Thyroid gland (tissue), 4 donors: ENCODE results near the gene KCNE1. TPM values are rescaled to one million over a fixed set of nuclear protein-coding genes. Genes with fewer than 3 reads are reported as not detected.
"Not testable (repeated sequence)": the region's sequence is repeated elsewhere in the genome, so short reads cannot be mapped to it uniquely, and the experiment has no call there.

Source experiments
- DNase-seq, 2 donors: peaks; one replicate each; pipeline ENCODE4 v3.0.0-alpha.2; 2019
- H3K27ac ChIP-seq, 3 donors: fragments of 200-600 bp; sonication (generic); 1 replicate in 2 of 3; 2 replicates in 1 of 3; pipeline ENCODE4 v1.5.1; 2016 to 2019; ENCODE audit warnings: mild to moderate bottlenecking in 1 of 3, moderate library complexity in 1 of 3
- H3K27me3 ChIP-seq: fragments of 200-600 bp; sonication (generic); one replicate; pipeline ENCODE4 v1.5.1; 2019
- H3K36me3 ChIP-seq, 2 donors: fragments of 200-600 bp; sonication (generic); one replicate each; pipeline ENCODE4 v1.5.1; 2016 to 2019
- H3K4me1 ChIP-seq, 2 donors: fragments of 200-600 bp; sonication (generic); one replicate each; pipeline ENCODE4 v1.5.1; 2017 to 2019
- H3K4me3 ChIP-seq, 3 donors: fragments of 200-600 bp; sonication (generic); replicated peaks in 1 of 3; 1 replicate in 2 of 3; 2 replicates in 1 of 3; pipeline ENCODE4 v1.5.1; 2016; ENCODE audit warnings: mild to moderate bottlenecking in 1 of 3
- H3K9me3 ChIP-seq: fragments of 200-600 bp; sonication (generic); one replicate; pipeline ENCODE4 v1.5.1; 2017
- WGBS, 2 donors: methylation state at CpG; one replicate each; pipeline ENCODE4 v1.1.5; 2017; 5-methylcytosine and 5-hydroxymethylcytosine counted together
- intact Hi-C: fragments of 100-400 bp; cut with DNase I; formaldehyde crosslinking; loops from one replicate; pipeline ENCODE4 v1.15.1; 2023
- total RNA-seq, 4 donors: library from RNA; depleted of rRNA; stranded (reverse); fragments of >200 nt; gene quantifications; one replicate each; pipeline ENCODE4 v1.2.3, GENCODE V29; 2016

KCNE1 gene
- total RNA-seq, 4 donors from 2014 or later: 0.33 to 2.6 (median 1.5) TPM

GRCh38 chr21:34443486-34443885 lies 68.5 kb downstream of the KCNE1 start:
- no CpG with 5 or more reads among the region's 4 CpGs for WGBS, 2 donors

DNA sequence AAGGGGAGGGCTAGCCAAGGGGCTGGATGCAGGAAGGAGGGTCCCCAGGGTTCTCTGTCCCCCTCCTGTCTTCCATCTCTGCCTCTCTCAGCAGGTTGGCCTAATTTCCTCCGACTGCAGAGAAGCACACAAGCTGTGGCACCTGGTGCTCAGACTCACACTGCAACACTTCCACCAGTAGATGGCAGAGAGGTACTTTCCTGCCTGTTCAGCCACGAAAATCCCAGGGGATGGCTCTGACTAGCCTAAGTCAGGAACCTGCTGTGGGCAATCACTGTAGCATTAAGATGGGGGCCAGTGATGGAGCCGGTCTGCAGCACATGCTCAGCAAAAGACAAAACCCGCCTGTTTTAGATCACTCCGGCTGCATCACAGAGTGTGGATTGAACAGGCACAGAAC lies 82.3 kb downstream of the KCNE1 start:
- H3K27ac ChIP-seq, H3K27me3 ChIP-seq, H3K4me3 ChIP-seq, DNase-seq, H3K9me3 ChIP-seq, intact Hi-C loops, H3K36me3 ChIP-seq, H3K4me1 ChIP-seq: not testable (repeated sequence)
- no CpG with 5 or more reads among the region's 5 CpGs for WGBS, 2 donors

More at GRCh38 chr21:34443486-34443885, 68.5 kb downstream of the KCNE1 start:
- H3K9me3 ChIP-seq, H3K36me3 ChIP-seq, H3K4me3 ChIP-seq, H3K4me1 ChIP-seq, DNase-seq, intact Hi-C loops, H3K27me3 ChIP-seq, H3K27ac ChIP-seq: not testable (repeated sequence)

DNA sequence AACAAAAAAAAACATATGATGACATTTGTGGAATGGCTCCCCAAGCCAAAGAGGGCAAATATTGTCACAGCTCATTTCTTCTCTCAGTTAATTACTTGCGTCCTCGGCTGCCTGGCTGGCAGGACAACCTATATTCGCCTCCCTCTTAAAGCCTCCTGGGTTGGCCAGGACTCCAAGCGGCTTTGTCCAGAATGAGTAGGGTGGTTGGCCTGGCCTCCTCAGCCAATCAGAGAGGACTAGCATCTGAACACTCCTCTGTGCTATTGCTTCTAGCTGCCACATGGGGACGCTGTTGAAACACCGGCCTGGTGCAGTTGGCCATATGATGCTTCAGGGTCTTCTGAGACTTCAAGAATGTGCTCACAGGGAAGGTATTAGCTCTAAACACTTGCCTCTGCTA lies 83.6 kb downstream of the KCNE1 start:
- DNase-seq, H3K4me3 ChIP-seq, H3K27me3 ChIP-seq, H3K4me1 ChIP-seq, intact Hi-C loops, H3K9me3 ChIP-seq, H3K27ac ChIP-seq, H3K36me3 ChIP-seq: not testable (repeated sequence)
- no CpG with 5 or more reads among the region's 6 CpGs for WGBS, 2 donors

GRCh38 chr21:34427339-34427738 lies 84.7 kb downstream of the KCNE1 start:
- no CpG with 5 or more reads among the region's 8 CpGs for WGBS, 2 donors
- H3K9me3 ChIP-seq, DNase-seq, H3K36me3 ChIP-seq, H3K4me1 ChIP-seq, H3K27ac ChIP-seq, intact Hi-C loops, H3K27me3 ChIP-seq, H3K4me3 ChIP-seq: not testable (repeated sequence)

GRCh38 chr21:34423805-34424204 lies 88.2 kb downstream of the KCNE1 start, which contains the start of gene SMIM34:
TSS of gene SMIM34 (minus strand) at chr21:34423951. CDS start at chr21:34423839, 112 bp downstream.
- H3K4me1 ChIP-seq, H3K9me3 ChIP-seq, H3K27ac ChIP-seq, H3K36me3 ChIP-seq, intact Hi-C loops, H3K4me3 ChIP-seq, DNase-seq, H3K27me3 ChIP-seq: not testable (repeated sequence)
- no CpG with 5 or more reads among the region's 4 CpGs for WGBS, 2 donors

GRCh38 chr21:34417448-34418077 lies 94.4 kb downstream of the KCNE1 start:
- H3K4me1 ChIP-seq, H3K27me3 ChIP-seq, H3K27ac ChIP-seq, intact Hi-C loops, H3K36me3 ChIP-seq, DNase-seq, H3K9me3 ChIP-seq, H3K4me3 ChIP-seq: not testable (repeated sequence)
- WGBS, 2 donors: no CpG with 5 or more reads among the region's 5 CpGs

DNA sequence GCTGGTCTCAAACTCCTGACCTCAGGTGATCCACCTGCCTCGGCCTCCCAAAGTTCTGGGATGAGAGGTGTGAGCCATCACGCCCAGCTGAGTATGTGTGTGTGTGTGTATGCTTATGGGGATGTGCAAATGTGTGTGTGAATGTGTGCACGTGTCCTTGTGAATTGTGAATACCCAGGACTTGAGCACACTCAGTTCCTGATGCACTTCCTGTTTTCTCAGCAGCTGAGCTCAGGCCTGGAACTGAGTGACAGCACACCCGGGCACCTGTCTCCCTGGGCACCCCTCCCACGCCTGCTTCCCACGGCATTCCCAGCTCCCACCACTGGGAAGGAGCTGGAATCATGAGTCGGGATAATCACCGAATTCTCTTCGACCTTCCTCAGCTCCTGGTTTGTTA lies 104.7 kb downstream of the KCNE1 start:
- intact Hi-C loops, H3K27ac ChIP-seq, H3K4me3 ChIP-seq, H3K4me1 ChIP-seq, H3K27me3 ChIP-seq, H3K9me3 ChIP-seq, DNase-seq, H3K36me3 ChIP-seq: not testable (repeated sequence)
- no CpG with 5 or more reads among the region's 9 CpGs for WGBS, 2 donors

GRCh38 chr21:34406676-34407075 lies 105.3 kb downstream of the KCNE1 start:
- H3K4me3 ChIP-seq, H3K27ac ChIP-seq, intact Hi-C loops, H3K27me3 ChIP-seq, H3K4me1 ChIP-seq, H3K36me3 ChIP-seq, H3K9me3 ChIP-seq, DNase-seq: not testable (repeated sequence)
- WGBS, 2 donors: no CpG with 5 or more reads among the region's 2 CpGs

- H3K27ac ChIP-seq, H3K4me3 ChIP-seq, intact Hi-C loops, H3K4me1 ChIP-seq, H3K36me3 ChIP-seq, DNase-seq, H3K27me3 ChIP-seq, H3K9me3 ChIP-seq: not testable (repeated sequence)
- no CpG with 5 or more reads among the region's 6 CpGs for WGBS, 2 donors
Observed at GRCh38 chr21:34406102-34406501, 105.9 kb downstream of the KCNE1 start.

DNA sequence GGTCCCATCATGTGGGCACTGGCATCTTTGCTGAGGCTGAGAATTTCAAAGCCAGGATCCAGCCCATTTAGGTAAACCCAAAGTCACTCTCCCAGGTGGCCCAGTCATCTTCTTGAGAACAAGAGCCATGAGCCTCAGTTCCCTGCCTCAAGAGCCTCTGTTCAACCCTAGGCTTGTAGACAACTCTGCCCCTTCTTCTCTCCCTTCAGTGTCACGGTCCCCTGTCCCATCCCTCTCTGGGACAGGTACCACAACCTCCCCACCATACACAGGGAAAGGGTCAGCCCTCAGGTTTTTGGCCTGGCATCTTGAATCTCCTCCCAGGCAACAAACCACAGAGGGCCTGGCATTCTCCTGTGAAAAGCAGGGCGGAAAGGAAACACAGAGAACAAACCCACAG lies 106.3 kb downstream of the KCNE1 start:
- H3K9me3 ChIP-seq, H3K4me3 ChIP-seq, H3K27ac ChIP-seq, H3K4me1 ChIP-seq, H3K36me3 ChIP-seq, intact Hi-C loops, H3K27me3 ChIP-seq, DNase-seq: not testable (repeated sequence)
- no CpG with 5 or more reads among the region's 2 CpGs for WGBS, 2 donors

DNA sequence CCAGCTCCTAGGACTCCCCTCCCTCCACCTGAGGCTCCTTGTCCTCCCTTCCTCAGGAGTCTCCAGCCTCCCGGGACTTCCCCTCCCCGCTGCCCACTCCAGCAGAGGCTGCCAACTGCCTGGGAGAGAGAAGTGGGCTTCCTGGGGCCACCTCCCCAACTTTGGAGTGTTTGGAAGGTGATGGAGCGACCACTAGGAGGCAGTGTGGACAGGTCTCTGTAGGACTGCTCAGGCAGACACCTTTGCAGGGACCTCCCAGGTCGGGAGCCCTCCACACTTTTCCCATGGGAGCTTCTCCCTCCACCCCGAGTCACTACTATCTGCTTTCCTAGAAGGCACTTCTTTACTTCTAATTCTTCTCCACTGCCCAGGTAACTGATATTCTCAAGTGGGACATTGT lies 107.3 kb downstream of the KCNE1 start:
- H3K36me3 ChIP-seq, H3K9me3 ChIP-seq, H3K27ac ChIP-seq, DNase-seq, H3K4me1 ChIP-seq, H3K4me3 ChIP-seq, intact Hi-C loops, H3K27me3 ChIP-seq: not testable (repeated sequence)
- WGBS, 2 donors: no CpG with 5 or more reads among the region's 5 CpGs

DNA sequence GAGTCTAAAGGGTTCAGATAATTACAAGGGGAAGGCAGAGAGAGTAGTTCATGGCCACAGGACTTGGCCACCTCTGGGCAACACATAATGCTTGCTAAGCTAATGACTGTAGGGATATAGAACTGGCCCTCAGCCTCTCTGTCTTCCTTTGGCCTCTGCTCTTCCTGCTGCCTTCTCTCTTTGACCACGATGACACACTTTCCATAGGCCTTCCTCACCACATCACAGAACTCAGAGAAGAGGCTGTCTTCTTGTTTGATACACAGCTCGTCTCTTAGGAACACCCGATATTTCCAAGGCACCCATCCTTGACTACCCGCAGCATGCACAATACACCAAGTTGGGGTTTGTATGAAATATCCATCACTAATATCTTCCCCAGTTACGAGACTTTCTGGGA lies 111.5 kb downstream of the KCNE1 start:
- WGBS, 2 donors: no CpG with 5 or more reads among the region's 5 CpGs
- H3K36me3 ChIP-seq, H3K9me3 ChIP-seq, intact Hi-C loops, H3K4me1 ChIP-seq, DNase-seq, H3K27me3 ChIP-seq, H3K27ac ChIP-seq, H3K4me3 ChIP-seq: not testable (repeated sequence)
